MM.1S (cell line): ENCODE measurements around the gene MFAP2.

Experiments used
- DNase-seq: peaks from one replicate; pipeline ENCODE4 v3.0.0-alpha.2; 2015
- H2AFZ ChIP-seq: fragments of 300-600 bp; sonication (generic); 2 replicates; pipeline ENCODE4 v1.6.0; 2016; ENCODE audit warnings: antibody characterized with exemption, low read length
- H3F3A ChIP-seq: fragments of 300-600 bp; sonication (generic); 2 replicates; pipeline ENCODE4 v1.6.1; 2016; ENCODE audit warnings: mild to moderate bottlenecking, antibody characterized with exemption, low read length, moderate library complexity, mixed read lengths; ENCODE audit not compliant: insufficient read depth
- H3K27ac ChIP-seq: fragments of 300-600 bp; sonication (generic); 2 replicates; pipeline ENCODE4 v1.5.1; 2016; ENCODE audit warnings: mild to moderate bottlenecking, low read length
- H3K27me3 ChIP-seq: fragments of 300-600 bp; sonication (generic); replicated peaks from 2 replicates; pipeline ENCODE4 v1.6.0; 2016; ENCODE audit warnings: low read length; ENCODE audit not compliant: insufficient read depth
- H3K36me3 ChIP-seq: fragments of 300-600 bp; sonication (generic); replicated peaks from 2 replicates; pipeline ENCODE4 v1.6.1; 2016; ENCODE audit warnings: mild to moderate bottlenecking, low read length, mixed read lengths; ENCODE audit not compliant: insufficient read depth
- H3K4me1 ChIP-seq: fragments of 300-600 bp; sonication (generic); 2 replicates; pipeline ENCODE4 v1.6.1; 2016; ENCODE audit warnings: low read length, mixed read lengths
- H3K4me2 ChIP-seq: fragments of 300-600 bp; sonication (generic); 2 replicates; pipeline ENCODE4 v1.6.0; 2016; ENCODE audit warnings: low read depth, low read length
- H3K4me3 ChIP-seq: fragments of 300-600 bp; sonication (generic); 2 replicates; pipeline ENCODE4 v1.5.1; 2016; ENCODE audit warnings: low read length, mixed read lengths
- H3K79me2 ChIP-seq: fragments of 300-600 bp; sonication (generic); 2 replicates; pipeline ENCODE4 v1.6.1; 2016; ENCODE audit warnings: mixed run types, low read length, mixed read lengths
- H3K9ac ChIP-seq: fragments of 300-600 bp; sonication (generic); 2 replicates; pipeline ENCODE4 v1.6.1; 2016; ENCODE audit warnings: low read length, mixed read lengths
- H3K9me2 ChIP-seq: fragments of 300-600 bp; sonication (generic); replicated peaks from 2 replicates; pipeline ENCODE4 v1.6.1; 2016; ENCODE audit warnings: mild to moderate bottlenecking, low read length, mixed read lengths; ENCODE audit not compliant: insufficient read depth
- H3K9me3 ChIP-seq: fragments of 300-600 bp; sonication (generic); replicated peaks from 2 replicates; pipeline ENCODE4 v1.6.1; 2016; ENCODE audit warnings: mild to moderate bottlenecking, low read length, mixed read lengths; ENCODE audit not compliant: insufficient read depth
- H4K20me1 ChIP-seq: fragments of 300-600 bp; sonication (generic); 2 replicates; pipeline ENCODE4 v1.6.1; 2016; ENCODE audit warnings: mild to moderate bottlenecking, low read length, moderate library complexity, mixed read lengths; ENCODE audit not compliant: insufficient read depth
- EZH2 ChIP-seq: fragments of 300-600 bp; sonication (generic); optimal IDR thresholded peaks from 2 replicates; pipeline ENCODE3; 2017; ENCODE audit warnings: low read depth, mild to moderate bottlenecking, antibody characterized with exemption, low read length, mixed read lengths
- EZH2phosphoT487 ChIP-seq: fragments of 300-600 bp; sonication (generic); IDR thresholded peaks from 2 replicates; pipeline ENCODE4 v1.6.1; 2018; ENCODE audit warnings: antibody characterized with exemption, low read length
- TF ChIP-seq, protein P1 (sequence below): fragments of 300-600 bp; sonication (generic); IDR thresholded peaks from 2 replicates; pipeline ENCODE4 v1.5.1; 2016; ENCODE audit warnings: antibody characterized with exemption, low read length, mixed read lengths

Gene MFAP2

DNA sequence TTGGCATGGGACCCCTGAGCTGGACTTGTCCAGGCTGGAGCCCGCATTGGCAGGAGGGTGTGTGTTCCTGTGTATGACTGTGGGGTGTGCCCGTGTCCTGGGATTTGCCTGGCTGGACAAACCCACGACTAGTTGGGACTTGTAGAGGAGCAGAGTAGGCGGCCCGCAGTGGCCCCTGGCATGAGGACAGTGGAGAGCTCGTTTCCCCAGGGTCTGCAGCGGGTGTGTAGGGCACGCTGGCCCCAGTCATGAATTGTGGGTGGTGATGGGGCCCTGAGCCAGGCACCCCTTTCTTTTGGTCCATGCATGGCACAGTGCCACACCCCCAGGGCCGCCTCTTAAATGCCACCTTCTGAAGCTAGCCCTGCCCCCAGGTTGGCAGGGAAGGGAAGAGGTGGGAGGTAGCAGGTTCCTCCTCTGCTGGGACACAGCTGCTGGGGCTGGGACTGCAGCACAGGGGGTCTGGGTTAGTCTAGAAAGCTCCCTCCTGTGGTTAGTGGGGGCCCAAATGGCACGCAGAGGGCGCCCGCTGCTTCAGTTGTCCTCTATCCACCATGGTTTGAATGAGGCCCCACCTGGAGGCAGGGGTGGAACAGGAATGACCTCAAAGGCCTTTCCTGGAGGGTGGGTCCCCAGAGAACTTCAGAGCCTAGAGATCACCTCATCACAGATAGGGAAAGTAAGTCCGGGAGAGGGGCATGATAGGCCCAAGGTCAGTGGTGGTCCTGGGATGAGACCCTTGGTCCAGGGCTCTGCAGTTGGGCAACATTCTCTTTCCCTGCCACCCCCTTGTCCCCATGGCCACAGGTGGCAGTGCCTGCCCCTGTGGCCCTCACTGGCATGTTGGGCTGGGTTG is 54.6 kb downstream of the MFAP2 start:
- Histone ChIP-seq H3K27me3 (no peaks in the 10 kb centered on the region), H3K4me1 (peaks cover 5% of the 10 kb centered on the region; the same call in 1 of the 2 replicates), H3K4me2 (no peak overlapping the region), H2AFZ (no peak overlapping the region), H3K9me3 (no peaks in the 10 kb centered on the region), H4K20me1 (no peaks in the 10 kb centered on the region), H3K9ac (no peak overlapping the region), H3F3A (no peaks in the 10 kb centered on the region), H3K36me3 (no peaks in the 10 kb centered on the region), H3K79me2 (no peaks in the 10 kb centered on the region), H3K27ac (no peak overlapping the region), H3K9me2 (no peaks in the 10 kb centered on the region), H3K4me3 (no peak overlapping the region)
- no peak for DNase-seq
- TF ChIP-seq EZH2 (no peak), EZH2phosphoT487 (no peak)
- TF ChIP-seq, protein P1, sequence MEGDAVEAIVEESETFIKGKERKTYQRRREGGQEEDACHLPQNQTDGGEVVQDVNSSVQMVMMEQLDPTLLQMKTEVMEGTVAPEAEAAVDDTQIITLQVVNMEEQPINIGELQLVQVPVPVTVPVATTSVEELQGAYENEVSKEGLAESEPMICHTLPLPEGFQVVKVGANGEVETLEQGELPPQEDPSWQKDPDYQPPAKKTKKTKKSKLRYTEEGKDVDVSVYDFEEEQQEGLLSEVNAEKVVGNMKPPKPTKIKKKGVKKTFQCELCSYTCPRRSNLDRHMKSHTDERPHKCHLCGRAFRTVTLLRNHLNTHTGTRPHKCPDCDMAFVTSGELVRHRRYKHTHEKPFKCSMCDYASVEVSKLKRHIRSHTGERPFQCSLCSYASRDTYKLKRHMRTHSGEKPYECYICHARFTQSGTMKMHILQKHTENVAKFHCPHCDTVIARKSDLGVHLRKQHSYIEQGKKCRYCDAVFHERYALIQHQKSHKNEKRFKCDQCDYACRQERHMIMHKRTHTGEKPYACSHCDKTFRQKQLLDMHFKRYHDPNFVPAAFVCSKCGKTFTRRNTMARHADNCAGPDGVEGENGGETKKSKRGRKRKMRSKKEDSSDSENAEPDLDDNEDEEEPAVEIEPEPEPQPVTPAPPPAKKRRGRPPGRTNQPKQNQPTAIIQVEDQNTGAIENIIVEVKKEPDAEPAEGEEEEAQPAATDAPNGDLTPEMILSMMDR = no peak

- Histone ChIP-seq H3K36me3 (no peaks in the 10 kb centered on the region), H3K4me1 (peaks cover 5% of the 10 kb centered on the region; the same call in 1 of the 2 replicates), H4K20me1 (no peaks in the 10 kb centered on the region), H3K4me2 (no peak overlapping the region), H3K27ac (no peak overlapping the region), H3K4me3 (no peak overlapping the region), H2AFZ (no peak overlapping the region), H3F3A (no peaks in the 10 kb centered on the region), H3K9ac (no peak overlapping the region), H3K9me2 (no peaks in the 10 kb centered on the region), H3K79me2 (no peaks in the 10 kb centered on the region), H3K9me3 (no peaks in the 10 kb centered on the region), H3K27me3 (no peaks in the 10 kb centered on the region)
- TF ChIP-seq EZH2phosphoT487 = no peak
- TF ChIP-seq, protein P1 = no peak
- TF ChIP-seq EZH2 = no peak
- DNase-seq = no peak
These were observed 55.4 kb downstream of the MFAP2 start for GRCh38 chr1:16924919-16925477.
